Measurements from ENCODE around the gene SLC44A5.
"Not testable (repeated sequence)": the region's sequence is repeated elsewhere in the genome, so short reads cannot be mapped to it uniquely, and the experiment has no call there.

The SLC44A5 gene

DNA sequence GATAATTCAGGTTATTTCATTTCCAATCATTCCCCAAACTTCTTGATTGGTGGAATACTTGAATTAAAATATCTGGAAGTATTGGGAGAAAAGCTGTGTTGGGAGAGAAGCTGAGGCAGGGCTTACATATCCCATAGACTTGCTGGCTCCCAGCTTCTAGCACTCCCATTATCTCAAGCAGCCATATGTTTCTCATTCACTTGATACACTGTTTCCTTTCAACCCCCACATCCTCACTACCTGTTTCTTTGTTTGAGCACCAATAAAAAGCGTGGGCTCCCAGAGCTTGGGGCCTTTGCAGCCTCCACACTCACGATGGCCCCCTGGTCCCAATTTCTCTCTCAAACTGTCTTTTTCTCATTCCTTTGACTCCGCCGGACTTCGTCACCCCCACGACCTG, 256.6 kb downstream of the SLC44A5 start:
- DNase-seq: not testable (repeated sequence)

- no peak for DNase-seq
Observed at GRCh38 chr1:75353051-75353450, 257.9 kb downstream of the SLC44A5 start.

- DNase-seq: no peak
Observed at GRCh38 chr1:75345538-75346292, 265.2 kb downstream of the SLC44A5 start.

- DNase-seq: no peak
Observed at GRCh38 chr1:75342786-75343185, 268.1 kb downstream of the SLC44A5 start.

DNA sequence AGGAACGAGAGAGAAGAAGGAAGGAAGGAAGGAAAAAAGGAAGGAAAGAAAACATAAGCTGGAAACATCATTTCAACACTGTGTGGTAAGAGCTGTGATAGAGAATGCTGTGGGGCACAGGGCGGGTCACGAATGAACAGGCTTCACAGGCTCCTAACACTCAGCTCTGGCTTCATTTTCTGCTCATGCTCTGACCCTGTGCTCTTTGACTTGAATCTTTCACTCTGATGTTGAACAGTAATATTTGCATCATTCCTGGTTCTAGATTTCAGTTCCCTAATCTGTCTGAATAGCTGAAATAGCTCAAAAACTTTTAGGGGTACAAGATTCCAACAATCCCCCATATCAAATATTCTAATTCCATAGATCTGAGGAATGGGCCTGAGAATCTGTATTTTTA, 269.4 kb downstream of the SLC44A5 start:
- no peak for DNase-seq

DNA sequence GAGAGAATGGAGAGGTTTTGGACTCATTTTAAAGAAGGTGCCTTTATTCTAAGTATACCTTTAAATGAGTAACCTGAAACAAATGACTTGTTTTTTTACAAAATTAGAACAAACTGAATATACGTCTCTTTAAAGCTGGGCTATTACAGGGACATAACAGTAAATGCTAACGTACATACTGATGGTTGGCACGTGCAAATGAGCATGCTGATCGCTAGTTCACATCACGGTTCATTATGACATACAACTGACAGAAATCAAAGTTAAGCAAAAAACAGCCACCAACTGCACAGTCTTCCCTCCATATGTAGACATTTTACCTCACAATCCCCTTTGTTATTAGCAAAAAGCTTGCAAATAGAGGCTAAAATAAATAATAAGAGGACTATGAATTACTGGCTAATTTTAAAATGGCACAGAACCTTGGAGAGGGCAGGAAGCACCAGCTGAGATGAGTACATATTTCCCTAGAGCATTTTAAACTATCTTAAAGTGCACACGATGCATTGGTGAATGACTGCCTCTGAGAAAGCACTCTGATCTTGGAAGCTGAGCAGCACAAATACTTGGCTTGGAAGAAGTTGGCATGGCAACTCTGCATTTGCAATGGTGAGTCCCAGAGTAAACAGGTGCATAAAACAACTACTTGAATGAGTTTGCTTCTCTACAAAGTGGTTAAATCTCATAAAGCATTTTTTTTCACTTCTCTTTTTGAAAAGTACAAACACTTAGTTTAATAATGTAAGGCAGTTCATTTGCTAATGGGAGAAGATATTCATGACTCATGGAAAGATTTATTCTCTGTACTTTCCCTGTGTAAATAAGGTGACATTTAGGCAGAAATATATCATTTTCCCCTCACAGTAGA, 272.1 kb downstream of the SLC44A5 start:
- no peak for DNase-seq

- DNase-seq: no peak
Observed at GRCh38 chr1:75334876-75335389, 276.0 kb downstream of the SLC44A5 start.

DNA sequence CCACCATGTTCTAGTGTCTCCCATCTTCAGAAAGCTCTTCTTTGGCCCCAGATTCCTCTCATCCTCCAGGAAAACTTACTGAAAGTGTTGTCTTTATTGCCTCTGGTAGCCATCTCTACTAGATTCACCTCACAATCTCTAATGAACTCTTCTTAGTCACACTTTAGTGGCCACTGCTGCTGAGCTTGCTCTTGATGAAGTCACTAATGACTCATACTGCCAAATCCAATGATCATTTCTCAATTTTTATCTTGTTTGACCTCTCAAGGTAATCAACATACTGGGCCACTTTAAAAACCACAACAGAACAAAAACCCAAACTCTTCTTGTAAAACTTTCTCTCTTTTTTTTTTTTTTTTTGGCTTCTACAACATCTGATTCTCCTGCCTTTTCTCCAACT, 280.3 kb downstream of the SLC44A5 start:
- no peak for DNase-seq

GRCh38 chr1:75328691-75329090, 282.2 kb downstream of the SLC44A5 start:
- DNase-seq: no peak

- DNase-seq: no peak
Observed at GRCh38 chr1:75327395-75327794, 283.5 kb downstream of the SLC44A5 start.

- DNase-seq: no peak
Observed at GRCh38 chr1:75317976-75318375, 292.9 kb downstream of the SLC44A5 start.

- no peak for DNase-seq
Observed at GRCh38 chr1:75316230-75316629, 294.7 kb downstream of the SLC44A5 start.

DNA sequence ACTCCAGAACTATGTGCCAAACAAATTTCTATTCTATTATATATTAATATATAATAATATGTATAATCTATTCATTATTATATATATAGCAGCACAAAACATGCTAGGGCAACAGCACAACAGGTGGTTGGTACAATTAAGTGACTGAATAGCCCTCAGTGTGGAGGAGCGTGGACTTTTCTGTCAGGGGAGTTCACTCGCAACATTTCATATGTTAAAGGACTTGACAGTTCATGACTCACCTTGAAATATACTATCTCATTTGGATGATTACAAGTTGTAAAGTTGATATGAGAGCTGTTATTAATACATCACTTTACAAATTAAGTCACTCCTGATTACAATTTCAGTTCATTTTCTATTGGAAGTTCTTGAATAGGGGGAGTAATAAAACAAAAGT, 298.3 kb downstream of the SLC44A5 start:
- no peak for DNase-seq

DNA sequence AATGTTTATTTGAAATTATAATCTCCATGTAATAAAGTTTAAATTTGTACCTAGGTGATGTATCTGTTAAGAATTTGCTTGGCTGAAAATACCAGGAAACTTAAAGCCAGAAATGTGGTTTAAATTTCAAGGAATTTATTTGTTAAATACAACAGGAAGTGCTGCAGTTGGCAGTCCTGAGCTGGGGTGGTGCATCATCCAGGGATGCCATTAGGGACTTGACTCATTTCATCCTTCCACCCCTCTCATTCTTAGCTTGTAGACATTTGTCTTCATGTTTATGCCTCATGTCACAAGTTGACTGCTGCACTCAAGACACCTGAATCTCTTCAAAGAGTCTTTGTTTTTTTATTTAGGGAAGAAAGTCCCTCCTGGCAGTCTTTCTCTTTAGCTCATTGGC, 300.8 kb downstream of the SLC44A5 start:
- no peak for DNase-seq

GRCh38 chr1:75308365-75308764, 302.5 kb downstream of the SLC44A5 start:
- no peak for DNase-seq

DNA sequence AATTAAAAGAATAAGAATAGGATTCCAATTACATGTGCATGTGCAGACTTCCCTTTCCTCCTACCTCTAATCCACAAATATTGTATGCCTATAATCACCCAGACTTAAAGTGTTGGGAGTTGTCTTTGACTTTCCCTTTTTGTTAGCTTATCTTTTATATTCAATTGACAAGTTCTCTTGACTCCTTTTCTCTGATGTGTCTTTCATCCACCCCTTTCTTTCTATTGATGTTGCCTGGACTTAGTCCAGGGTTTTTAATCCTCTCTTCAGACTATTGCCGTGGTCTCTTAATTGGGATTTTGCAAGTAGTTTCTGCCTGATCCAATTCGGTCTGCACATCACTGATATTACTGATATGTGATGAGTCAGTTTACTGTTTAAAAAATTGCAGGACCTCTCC, 305.9 kb downstream of the SLC44A5 start:
- DNase-seq: no peak

DNA sequence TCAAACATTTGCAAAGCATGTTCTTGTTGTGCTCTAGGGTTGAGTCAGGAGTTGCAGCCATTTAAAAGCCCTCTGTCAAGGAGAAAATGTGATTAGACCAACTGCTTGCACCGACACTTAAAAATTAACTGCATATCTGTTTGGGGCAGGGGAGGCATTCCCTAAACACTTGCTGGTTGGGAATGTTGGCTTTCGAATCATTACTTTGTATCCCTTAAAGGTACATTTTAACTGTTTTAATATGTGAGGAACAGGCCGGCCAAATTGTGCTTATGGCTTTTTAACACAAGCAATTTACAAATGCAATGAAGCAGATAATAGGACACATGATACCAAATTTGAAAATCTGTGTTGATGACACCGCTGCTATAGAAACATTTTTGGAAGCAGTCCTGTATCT, 317.6 kb downstream of the SLC44A5 start:
- DNase-seq: no peak

DNA sequence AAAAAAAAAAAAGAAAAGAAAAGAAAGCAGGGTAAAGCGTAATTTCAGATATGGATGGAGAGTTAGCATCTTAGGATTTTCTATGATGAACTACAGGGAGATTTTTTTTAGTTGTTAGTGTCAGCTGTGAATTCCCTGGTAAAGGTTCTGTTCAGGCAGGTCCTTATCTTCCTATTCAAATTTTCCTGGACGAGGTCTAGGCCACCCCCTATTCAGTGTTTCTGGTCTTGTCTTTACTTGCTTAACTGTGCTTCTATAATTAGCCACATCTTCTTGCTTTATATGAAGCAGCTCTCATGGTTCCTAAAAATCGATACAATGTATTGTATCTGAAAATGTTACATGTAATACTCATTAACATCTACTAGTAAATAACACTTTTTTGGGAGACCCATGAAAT, 318.9 kb downstream of the SLC44A5 start:
- DNase-seq: no peak

DNA sequence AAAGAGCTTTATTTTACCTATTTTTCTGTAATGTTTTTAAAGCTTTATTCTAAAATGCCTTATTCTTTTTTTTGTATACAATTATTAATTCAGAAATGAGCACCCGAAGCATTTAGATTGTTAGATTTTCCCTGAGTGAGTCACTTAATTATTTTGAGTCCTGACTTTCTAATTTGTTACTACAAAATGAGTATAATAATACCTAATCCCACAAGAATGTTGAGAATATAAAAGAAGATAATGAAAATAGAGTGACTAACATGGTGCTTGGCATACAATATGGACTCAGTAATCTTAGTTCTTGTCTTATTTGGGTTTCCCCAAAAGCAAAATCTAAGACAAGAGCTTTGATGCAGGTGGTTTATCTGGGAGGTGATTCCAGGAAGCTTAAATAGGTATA, 334.5 kb downstream of the SLC44A5 start:
- no peak for DNase-seq

- no peak for DNase-seq
Observed at GRCh38 chr1:75275631-75276030, 335.3 kb downstream of the SLC44A5 start.

DNA sequence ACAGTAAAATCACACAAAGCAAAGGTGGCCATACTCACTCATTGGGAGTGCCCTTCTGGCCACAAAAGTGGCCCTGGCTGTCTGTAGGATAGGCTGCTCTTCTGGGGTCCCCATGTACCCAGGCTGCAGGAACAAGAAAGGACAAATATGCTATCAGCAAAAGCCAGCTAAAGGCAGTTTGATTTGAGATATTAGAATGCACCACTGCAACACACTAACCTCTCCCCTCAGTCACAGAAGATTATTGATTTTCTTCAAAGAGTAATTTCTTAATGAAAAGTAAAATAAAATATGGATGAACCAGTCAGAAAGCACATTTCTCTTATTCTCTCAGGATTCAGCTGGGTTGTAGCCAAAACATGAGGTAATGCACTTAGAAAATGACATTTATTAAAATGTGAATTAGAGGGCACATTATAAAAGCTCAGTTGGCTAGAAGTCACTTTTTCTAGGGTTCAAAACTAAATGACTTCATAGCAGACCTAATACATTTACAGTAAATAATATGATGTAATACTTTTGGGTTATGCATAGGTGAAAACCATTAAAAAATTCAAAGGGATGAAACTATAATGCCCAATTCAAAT, 335.9 kb downstream of the SLC44A5 start:
- no peak for DNase-seq

DNA sequence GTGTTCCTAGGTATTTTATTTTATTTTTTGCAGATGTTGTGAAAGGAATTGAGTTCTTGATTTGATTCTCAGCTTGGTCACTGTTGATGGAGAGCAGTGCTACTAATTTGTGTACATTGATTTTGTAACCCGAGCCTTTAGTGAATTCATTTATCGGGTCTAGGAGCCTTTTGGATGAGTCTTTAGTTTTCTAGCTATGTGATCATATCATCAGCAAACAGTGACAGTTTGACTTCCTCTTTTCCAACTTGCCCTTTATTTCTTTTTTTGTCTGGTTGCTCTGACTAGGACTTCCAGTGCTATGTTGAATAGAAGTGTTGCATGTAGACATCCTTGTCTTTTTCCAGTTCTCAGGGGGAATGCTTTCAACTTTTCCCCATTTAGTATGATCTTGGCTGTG, 337.8 kb downstream of the SLC44A5 start:
- no peak for DNase-seq

DNA sequence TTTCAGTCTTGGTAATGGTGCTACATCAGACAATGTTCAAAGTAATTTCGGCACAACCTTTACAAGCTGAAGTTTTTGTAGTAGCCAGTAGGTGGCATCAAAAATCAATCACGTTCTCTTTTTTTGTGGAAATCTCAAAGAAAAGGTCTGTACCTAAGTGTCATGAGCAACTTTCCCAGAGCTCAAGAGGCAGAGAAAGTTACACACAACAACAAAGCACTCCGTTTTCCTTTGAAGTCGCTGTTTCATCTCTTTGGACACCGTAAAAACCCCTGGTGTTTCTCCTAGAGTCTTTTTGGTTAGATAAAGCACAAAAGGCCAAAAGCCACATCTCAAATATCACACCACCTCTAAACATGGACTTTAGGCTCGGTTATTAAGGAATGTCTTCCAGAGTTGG, 345.1 kb downstream of the SLC44A5 start:
- DNase-seq: no peak

DNA sequence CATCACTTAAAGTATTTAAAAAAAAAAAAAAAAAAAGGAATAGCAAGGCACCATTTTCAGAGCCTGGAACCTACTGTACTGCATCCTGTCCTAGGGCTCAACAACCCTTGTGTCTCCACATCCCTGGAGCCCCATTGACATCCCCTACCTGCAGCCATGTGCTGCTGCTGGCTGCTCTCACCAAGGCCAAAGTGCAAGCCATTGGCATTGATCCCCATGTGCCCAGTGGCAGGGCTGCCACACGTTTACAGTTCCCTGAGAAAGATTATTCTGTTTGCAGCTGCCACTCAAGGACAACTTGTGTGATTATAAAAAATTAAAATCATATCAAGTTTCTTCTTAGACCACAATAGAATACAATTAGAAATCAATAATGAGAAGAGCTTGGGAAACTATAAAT, 346.8 kb downstream of the SLC44A5 start:
- DNase-seq: no peak

Measured in stimulated activated naive CD4-positive, alpha-beta T cell treated with Interleukin-2 at 50 U/mL for 16 hours (primary cell).